ENCODE measurements around the gene UMODL1. TPM values are rescaled to one million over a fixed set of nuclear protein-coding genes. Genes with fewer than 3 reads are reported as not detected.

Gene UMODL1
- total RNA-seq, 1 donor = not detected

- H3K4me3 ChIP-seq (ENCODE audit: low read depth, low read length) = no peak overlapping the region
- DNase-seq (ENCODE audit: low read depth) = no peak
- no peak for TF ChIP-seq CTCF (IDR thresholded peaks at IDR 0.05; ENCODE audit: insufficient read depth, low read length)
These were observed 40.3 kb downstream of the UMODL1 start for GRCh38 chr21:42111470-42111743.

GRCh38 chr21:42111811-42112210, 40.7 kb downstream of the UMODL1 start:
- no peak for DNase-seq (ENCODE audit: low read depth)
- H3K4me3 ChIP-seq (ENCODE audit: low read depth, low read length) = no peak overlapping the region
- no peak for TF ChIP-seq CTCF (IDR thresholded peaks at IDR 0.05; ENCODE audit: insufficient read depth, low read length)

- H3K4me3 ChIP-seq (ENCODE audit: low read depth, low read length) = no peak overlapping the region
- DNase-seq (ENCODE audit: low read depth) = no peak
- no peak for TF ChIP-seq CTCF (IDR thresholded peaks at IDR 0.05; ENCODE audit: insufficient read depth, low read length)
These were observed 41.1 kb downstream of the UMODL1 start for GRCh38 chr21:42112238-42112637.

- peak; percentile 35 for DNase-seq (ENCODE audit: low read depth)
- H3K4me3 ChIP-seq (ENCODE audit: low read depth, low read length) = no peak overlapping the region
- TF ChIP-seq CTCF (IDR thresholded peaks at IDR 0.05; ENCODE audit: insufficient read depth, low read length) = no peak
These were observed 41.7 kb downstream of the UMODL1 start for GRCh38 chr21:42112857-42113256.

- DNase-seq (ENCODE audit: low read depth) = no peak
- TF ChIP-seq CTCF (IDR thresholded peaks at IDR 0.05; ENCODE audit: insufficient read depth, low read length) = no peak
- no peak overlapping the region for H3K4me3 ChIP-seq (ENCODE audit: low read depth, low read length)
These were observed 42.9 kb downstream of the UMODL1 start for GRCh38 chr21:42113926-42114409.

- no peak for DNase-seq (ENCODE audit: low read depth)
These were observed 43.5 kb downstream of the UMODL1 start for GRCh38 chr21:42114646-42115045.

More at GRCh38 chr21:42114646-42115045, 43.5 kb downstream of the UMODL1 start:
- TF ChIP-seq CTCF (IDR thresholded peaks at IDR 0.05; ENCODE audit: insufficient read depth, low read length) = no peak
- no peak overlapping the region for H3K4me3 ChIP-seq (ENCODE audit: low read depth, low read length)
